Measurements from ENCODE around the gene PHF2.

DNA sequence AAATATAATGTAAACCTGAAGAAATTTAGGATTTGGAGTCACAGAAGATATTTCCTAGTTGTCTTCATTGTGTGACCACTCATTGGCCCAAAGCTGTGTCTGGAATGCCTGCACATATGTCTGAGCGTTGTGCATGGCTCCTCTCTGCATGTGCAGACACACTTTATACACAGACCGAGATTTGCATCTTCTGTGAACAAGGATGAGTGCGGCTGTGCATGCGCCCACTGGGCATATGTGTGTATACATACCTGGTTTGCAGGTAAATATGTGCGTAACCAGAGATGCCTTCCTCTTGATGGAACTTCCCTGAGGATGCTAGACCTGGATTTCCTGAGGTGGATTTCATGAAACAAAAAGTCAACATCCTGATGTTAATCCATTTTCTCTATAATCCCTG is 19.1 kb downstream of the PHF2 start:
- no peak for TF ChIP-seq POLR2A (IDR thresholded peaks at IDR 0.05)
- TF ChIP-seq, protein P1, sequence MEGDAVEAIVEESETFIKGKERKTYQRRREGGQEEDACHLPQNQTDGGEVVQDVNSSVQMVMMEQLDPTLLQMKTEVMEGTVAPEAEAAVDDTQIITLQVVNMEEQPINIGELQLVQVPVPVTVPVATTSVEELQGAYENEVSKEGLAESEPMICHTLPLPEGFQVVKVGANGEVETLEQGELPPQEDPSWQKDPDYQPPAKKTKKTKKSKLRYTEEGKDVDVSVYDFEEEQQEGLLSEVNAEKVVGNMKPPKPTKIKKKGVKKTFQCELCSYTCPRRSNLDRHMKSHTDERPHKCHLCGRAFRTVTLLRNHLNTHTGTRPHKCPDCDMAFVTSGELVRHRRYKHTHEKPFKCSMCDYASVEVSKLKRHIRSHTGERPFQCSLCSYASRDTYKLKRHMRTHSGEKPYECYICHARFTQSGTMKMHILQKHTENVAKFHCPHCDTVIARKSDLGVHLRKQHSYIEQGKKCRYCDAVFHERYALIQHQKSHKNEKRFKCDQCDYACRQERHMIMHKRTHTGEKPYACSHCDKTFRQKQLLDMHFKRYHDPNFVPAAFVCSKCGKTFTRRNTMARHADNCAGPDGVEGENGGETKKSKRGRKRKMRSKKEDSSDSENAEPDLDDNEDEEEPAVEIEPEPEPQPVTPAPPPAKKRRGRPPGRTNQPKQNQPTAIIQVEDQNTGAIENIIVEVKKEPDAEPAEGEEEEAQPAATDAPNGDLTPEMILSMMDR (IDR thresholded peaks at IDR 0.05) = no peak
